Ishikawa (cell line): ENCODE data around the gene SLC66A1.

Experiments used
- CEBPB ChIP-seq: IDR thresholded peaks from 2 replicates; pipeline ENCODE4 v1.6.1; 2012
- CREB1 ChIP-seq: IDR thresholded peaks from 2 replicates; pipeline ENCODE4 v1.6.1; 2012; ENCODE audit warnings: low read depth
- EGR1 ChIP-seq: IDR thresholded peaks from 2 replicates; pipeline ENCODE4 v1.6.1; 2012
- EP300 ChIP-seq: IDR thresholded peaks from 2 replicates; pipeline ENCODE4 v1.6.1; 2012; ENCODE audit warnings: borderline replicate concordance
- FOXM1 ChIP-seq: IDR thresholded peaks from 2 replicates; pipeline ENCODE4 v1.6.1; 2012; ENCODE audit warnings: low read depth, borderline replicate concordance
- NFIC ChIP-seq: IDR thresholded peaks from 2 replicates; pipeline ENCODE4 v1.6.1; 2012
- RAD21 ChIP-seq: IDR thresholded peaks from 2 replicates; pipeline ENCODE4 v1.6.1; 2012; ENCODE audit warnings: low read depth
- TAF1 ChIP-seq: IDR thresholded peaks from 2 replicates; pipeline ENCODE4 v1.6.1; 2012; ENCODE audit warnings: low read depth, mild to moderate bottlenecking
- TCF12 ChIP-seq: IDR thresholded peaks from 2 replicates; pipeline ENCODE4 v1.6.1; 2012; ENCODE audit warnings: low read depth
- TEAD4 ChIP-seq: IDR thresholded peaks from 2 replicates; pipeline ENCODE4 v1.6.1; 2012
- YY1 ChIP-seq: IDR thresholded peaks from 2 replicates; pipeline ENCODE4 v1.6.1; 2012; ENCODE audit warnings: low read depth
- ZBTB7A ChIP-seq: IDR thresholded peaks from 2 replicates; pipeline ENCODE4 v1.6.1; 2012; ENCODE audit warnings: low read depth
- TF ChIP-seq, protein P1 (sequence below): IDR thresholded peaks from 2 replicates; pipeline ENCODE4 v1.6.1; 2012; ENCODE audit warnings: low read depth, mild to moderate bottlenecking
- TF ChIP-seq, protein P2 (sequence below): IDR thresholded peaks from 2 replicates; pipeline ENCODE4 v1.6.1; 2012
- TF ChIP-seq, protein P3 (sequence below): IDR thresholded peaks from 2 replicates; pipeline ENCODE4 v1.6.1; 2012

SLC66A1 gene

DNA sequence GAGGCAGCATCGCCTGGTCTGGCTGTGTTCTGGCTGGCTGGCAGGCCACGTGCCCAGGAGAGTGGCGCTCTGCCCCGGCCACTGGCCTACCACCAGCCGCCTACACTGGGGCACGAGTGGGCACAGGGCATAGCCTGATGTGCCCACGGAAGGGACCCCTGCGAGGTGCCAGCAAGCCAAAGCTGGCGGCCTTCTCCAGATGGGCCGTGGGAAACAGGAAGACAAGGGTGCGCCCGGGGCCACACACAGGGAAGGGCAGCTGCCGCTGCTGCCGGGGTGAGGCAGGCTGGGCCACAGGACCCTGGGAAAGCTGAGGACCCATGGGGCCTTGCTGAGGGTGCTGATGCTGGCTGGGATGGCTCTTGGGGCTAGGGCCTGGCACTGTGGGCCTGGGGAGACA is 40.7 kb downstream of the SLC66A1 start:
- TF ChIP-seq NFIC, result no peak
- TF ChIP-seq TAF1, result no peak
- TF ChIP-seq, protein P1, sequence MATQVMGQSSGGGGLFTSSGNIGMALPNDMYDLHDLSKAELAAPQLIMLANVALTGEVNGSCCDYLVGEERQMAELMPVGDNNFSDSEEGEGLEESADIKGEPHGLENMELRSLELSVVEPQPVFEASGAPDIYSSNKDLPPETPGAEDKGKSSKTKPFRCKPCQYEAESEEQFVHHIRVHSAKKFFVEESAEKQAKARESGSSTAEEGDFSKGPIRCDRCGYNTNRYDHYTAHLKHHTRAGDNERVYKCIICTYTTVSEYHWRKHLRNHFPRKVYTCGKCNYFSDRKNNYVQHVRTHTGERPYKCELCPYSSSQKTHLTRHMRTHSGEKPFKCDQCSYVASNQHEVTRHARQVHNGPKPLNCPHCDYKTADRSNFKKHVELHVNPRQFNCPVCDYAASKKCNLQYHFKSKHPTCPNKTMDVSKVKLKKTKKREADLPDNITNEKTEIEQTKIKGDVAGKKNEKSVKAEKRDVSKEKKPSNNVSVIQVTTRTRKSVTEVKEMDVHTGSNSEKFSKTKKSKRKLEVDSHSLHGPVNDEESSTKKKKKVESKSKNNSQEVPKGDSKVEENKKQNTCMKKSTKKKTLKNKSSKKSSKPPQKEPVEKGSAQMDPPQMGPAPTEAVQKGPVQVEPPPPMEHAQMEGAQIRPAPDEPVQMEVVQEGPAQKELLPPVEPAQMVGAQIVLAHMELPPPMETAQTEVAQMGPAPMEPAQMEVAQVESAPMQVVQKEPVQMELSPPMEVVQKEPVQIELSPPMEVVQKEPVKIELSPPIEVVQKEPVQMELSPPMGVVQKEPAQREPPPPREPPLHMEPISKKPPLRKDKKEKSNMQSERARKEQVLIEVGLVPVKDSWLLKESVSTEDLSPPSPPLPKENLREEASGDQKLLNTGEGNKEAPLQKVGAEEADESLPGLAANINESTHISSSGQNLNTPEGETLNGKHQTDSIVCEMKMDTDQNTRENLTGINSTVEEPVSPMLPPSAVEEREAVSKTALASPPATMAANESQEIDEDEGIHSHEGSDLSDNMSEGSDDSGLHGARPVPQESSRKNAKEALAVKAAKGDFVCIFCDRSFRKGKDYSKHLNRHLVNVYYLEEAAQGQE, result no peak
- TF ChIP-seq FOXM1, result no peak
- no peak for TF ChIP-seq ZBTB7A
- TF ChIP-seq, protein P2, sequence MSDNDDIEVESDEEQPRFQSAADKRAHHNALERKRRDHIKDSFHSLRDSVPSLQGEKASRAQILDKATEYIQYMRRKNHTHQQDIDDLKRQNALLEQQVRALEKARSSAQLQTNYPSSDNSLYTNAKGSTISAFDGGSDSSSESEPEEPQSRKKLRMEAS, result no peak
- TF ChIP-seq CREB1, result no peak
- TF ChIP-seq, protein P3, sequence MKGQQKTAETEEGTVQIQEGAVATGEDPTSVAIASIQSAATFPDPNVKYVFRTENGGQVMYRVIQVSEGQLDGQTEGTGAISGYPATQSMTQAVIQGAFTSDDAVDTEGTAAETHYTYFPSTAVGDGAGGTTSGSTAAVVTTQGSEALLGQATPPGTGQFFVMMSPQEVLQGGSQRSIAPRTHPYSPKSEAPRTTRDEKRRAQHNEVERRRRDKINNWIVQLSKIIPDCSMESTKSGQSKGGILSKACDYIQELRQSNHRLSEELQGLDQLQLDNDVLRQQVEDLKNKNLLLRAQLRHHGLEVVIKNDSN, result no peak
- no peak for TF ChIP-seq TEAD4
- TF ChIP-seq EGR1, result no peak
- no peak for TF ChIP-seq TCF12
- no peak for TF ChIP-seq CEBPB
- TF ChIP-seq YY1, result no peak
- TF ChIP-seq EP300, result no peak
- TF ChIP-seq RAD21, result no peak

DNA sequence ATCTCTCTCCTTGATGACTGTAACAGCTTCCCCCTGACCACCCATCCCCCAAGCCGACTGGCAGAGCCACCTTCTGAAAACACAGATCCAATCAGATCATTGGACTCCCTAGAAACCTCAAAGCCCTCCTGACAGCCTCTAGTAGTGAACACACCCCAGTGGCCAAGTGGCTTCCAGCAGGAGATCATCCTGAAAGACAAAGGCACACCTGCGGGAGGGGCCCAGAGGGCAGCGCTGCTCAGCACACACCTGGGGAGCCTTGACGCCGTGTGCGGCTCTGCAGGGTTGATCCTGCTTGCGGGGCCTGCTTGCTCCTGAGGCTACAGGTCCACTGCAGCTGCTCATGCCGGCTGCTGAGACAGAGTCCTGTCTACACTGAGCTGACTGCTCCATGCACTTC is 41.5 kb downstream of the SLC66A1 start:
- TF ChIP-seq, protein P1, result no peak
- no peak for TF ChIP-seq YY1
- TF ChIP-seq EP300, result peak; percentile 52; the same call in 1 of the 2 replicates
- TF ChIP-seq RAD21, result no peak
- TF ChIP-seq TCF12, result peak; percentile 74

DNA sequence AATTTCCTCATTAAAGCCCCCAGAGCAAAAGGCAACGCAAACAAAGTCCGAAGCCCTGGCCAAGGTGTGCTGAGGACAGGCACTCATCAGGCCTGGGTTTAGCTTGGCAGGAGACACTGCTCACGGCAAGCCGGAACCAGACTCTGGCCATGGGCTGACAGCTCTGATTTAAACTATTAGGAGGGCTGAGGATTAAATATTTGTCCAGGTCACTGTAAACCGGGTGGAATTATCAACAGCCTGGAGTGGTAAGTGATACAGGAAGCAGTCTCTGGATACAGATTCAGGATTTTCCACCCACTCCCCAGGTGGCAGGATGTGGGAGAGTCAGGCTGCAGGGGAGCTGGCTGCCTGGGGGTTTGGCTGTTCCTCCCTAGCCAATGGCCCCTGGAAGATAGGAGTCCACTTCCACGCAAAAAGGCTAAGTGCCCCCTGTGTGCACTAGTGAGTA is 42.4 kb downstream of the SLC66A1 start:
- TF ChIP-seq EP300, result peak; percentile 95
- no peak for TF ChIP-seq CREB1
- TF ChIP-seq FOXM1, result peak; percentile 90
- no peak for TF ChIP-seq EGR1
- TF ChIP-seq, protein P1, result no peak
- peak; percentile 95 for TF ChIP-seq TCF12
- no peak for TF ChIP-seq ZBTB7A
- TF ChIP-seq, protein P3, result no peak
- peak; percentile 80; the same call in 1 of the 2 replicates for TF ChIP-seq NFIC
- TF ChIP-seq, protein P2, result no peak
- TF ChIP-seq TAF1, result no peak
- no peak for TF ChIP-seq CEBPB
- TF ChIP-seq TEAD4, result 0 out of 2 replicates have a peak, but pooled peaks have one; percentile 68
- no peak for TF ChIP-seq YY1
- TF ChIP-seq RAD21, result no peak

DNA sequence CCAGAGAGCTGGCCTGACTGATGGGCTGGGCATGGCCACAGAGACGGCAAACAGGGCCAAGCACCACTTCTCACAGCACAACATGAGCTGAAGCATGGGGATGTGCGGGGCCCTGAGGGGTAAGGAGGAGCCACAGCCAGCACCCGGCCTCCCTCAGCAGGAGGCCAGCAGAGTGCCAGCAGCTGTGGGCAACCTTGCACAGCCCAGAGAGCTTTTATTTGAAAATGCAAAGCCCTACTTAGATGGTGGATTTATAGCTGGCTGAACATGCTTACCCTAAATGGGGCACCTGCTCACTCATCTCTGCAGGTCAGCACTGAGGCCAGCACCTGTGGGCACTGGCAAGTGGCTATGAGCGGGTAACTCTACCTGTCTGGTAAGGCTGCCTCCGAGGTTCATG is 44.1 kb downstream of the SLC66A1 start:
- TF ChIP-seq NFIC, result peak; percentile 96
- no peak for TF ChIP-seq EGR1
- TF ChIP-seq, protein P1, result peak; percentile 63
- no peak for TF ChIP-seq CREB1
- peak; percentile 90 for TF ChIP-seq EP300
- no peak for TF ChIP-seq TAF1
- peak; percentile 44 for TF ChIP-seq TEAD4
- peak; percentile 92 for TF ChIP-seq TCF12
- peak; percentile 78; the same call in 1 of the 2 replicates for TF ChIP-seq FOXM1
